Heart right ventricle (tissue), 16 donors: ENCODE data around the gene CHST11. TPM values are rescaled to one million over a fixed set of nuclear protein-coding genes. Genes with fewer than 3 reads are reported as not detected.

ENCODE experiments used
- ATAC-seq, 8 donors: fragments of 200-7000 bp; cut with Tn5 transposase; one replicate each; pipeline ENCODE4 v1.9.1; 2020; ENCODE audit warnings: mild to moderate bottlenecking in 8 of 8, moderate library complexity in 8 of 8, moderate number of reproducible peaks in 1 of 8
- DNase-seq, 2 donors: peaks; one replicate each; pipeline ENCODE4 v3.0.0-alpha.2; 2020
- H3K27ac ChIP-seq, 10 donors: fragments of 200-600 bp; sonication (generic) in 2 of 10; one replicate each; pipeline versions ENCODE4 v1.5.0 to v1.8.0; 2020 to 2022; ENCODE audit warnings: mild to moderate bottlenecking in 3 of 10
- H3K27me3 ChIP-seq, 7 donors: fragments of 200-600 bp; one replicate each; pipeline ENCODE4 v1.8.0; 2021 to 2022; ENCODE audit warnings: mild to moderate bottlenecking in 2 of 7
- H3K36me3 ChIP-seq, 9 donors: fragments of 200-600 bp; sonication (generic) in 1 of 9; one replicate each; pipeline versions ENCODE4 v1.5.0 to v1.8.0; 2020 to 2022; ENCODE audit warnings: mild to moderate bottlenecking in 2 of 9
- H3K4me1 ChIP-seq, 9 donors: fragments of 200-600 bp; sonication (generic) in 1 of 9; one replicate each; pipeline versions ENCODE4 v1.5.0 to v1.8.0; 2020 to 2022; ENCODE audit warnings: mild to moderate bottlenecking in 4 of 9
- H3K4me3 ChIP-seq, 10 donors: fragments of 200-600 bp; sonication (generic) in 2 of 10; one replicate each; pipeline versions ENCODE4 v1.5.0 to v1.8.0; 2020 to 2022; ENCODE audit warnings: mild to moderate bottlenecking in 7 of 10, moderate library complexity in 2 of 10
- H3K9me3 ChIP-seq, 11 donors: fragments of 200-600 bp in 10 of 11; sonication (generic) in 2 of 11; one replicate each; pipeline versions ENCODE4 v1.5.0 to v1.8.0; 2013 to 2022; ENCODE audit warnings: mild to moderate bottlenecking in 2 of 11, control low read depth in 1 of 11, moderate library complexity in 1 of 11
- CTCF ChIP-seq, 9 donors: fragments of 200-600 bp; sonication (generic) in 2 of 9; IDR thresholded peaks; one replicate each; pipeline versions ENCODE4 v1.5.0 to v1.8.0; 2021 to 2022; ENCODE audit warnings: antibody characterized with exemption in 9 of 9, mild to moderate bottlenecking in 5 of 9, moderate library complexity in 1 of 9
- WGBS, 2 donors: extraction: QIAGEN DNeasy Blood & Tissue Kit; methylation state at CpG; one replicate each; pipeline ENCODE4 v1.1.7; 2013; ENCODE audit warnings: inconsistent platforms in 1 of 2; 5-methylcytosine and 5-hydroxymethylcytosine counted together
- intact Hi-C, 10 donors: fragments of 100-400 bp; cut with DNase I; formaldehyde crosslinking; loops; one replicate each; pipeline versions ENCODE4 v1.11.1 to v1.14.2; 2022
- polyA plus RNA-seq, 2 donors: library from polyadenylated mRNA; stranded (reverse); fragments of 200-250 nt; gene quantifications; one replicate each; pipeline ENCODE4 v1.2.3, GENCODE V29; 2013
- total RNA-seq, 10 donors: library from RNA; stranded (reverse); fragmentation: NEBNext Ultra II Directional in 3 of 10; extraction: Animal tissue kit (Norgen Biotek cat#: 25700) in 3 of 10; gene quantifications; one replicate each; pipeline versions ENCODE4 v1.2.1 to v1.2.4, GENCODE V29; 2021 to 2023
- donor health status: Arrhythmogenic right ventricular cardiomyopathy.
- donor health status: ischemic (EF 13 %, LVEDD 7.1; RV severe dilation, severe dysfunction).
- donor health status: healthy with polysubstance abuse.
- donor health status: DM: no; HTN: yes; CAD: no.
- donor health status: DM: no; HTN: no; CAD: no.
- donor health status: ischemic (EF 25% LVEDD 6.9; RV normal size, moderate dysfunction).
- donor health status: ischemic (EF 25% LVEDD 5.7; RV mildly dilated, moderate dysfunction).
- donor health status: healthy.
- donor health status: DM: yes; HTN: yes; CAD: no.
- donor health status: Ischemic cardiomyopathy.
- donor health status: ischemic (EF 35%, LVEDD 5.7; RV mildly dilated, moderate dysfunction).
- donor health status: nonischemic (EF 11% LVEDD 7.7; RV severe dilation, severe dysfunction).
- donor health status: DM: yes; HTN: yes; CAD: no.
- donor health status: PGD.
- donor health status: ischemic (EF 29% LVEDD 5.4; RV normal size, mild dysfunction).
- donor health status: nonischemic (EF 23%, LVEDD 6.1; RV moderate dilation, normal function).

Gene CHST11
- total and polyA plus RNA-seq, 12 donors = 1.1 to 12.7 (median 4.3) TPM

- Histone ChIP-seq H3K4me1 (peaks cover 0 to 3% (median 0%) of the 10 kb centered on the region in 9 donors), H3K27ac (no peak overlapping the region), H3K9me3 (no peaks in the 10 kb centered on the region), H3K4me3 (no peak overlapping the region), H3K36me3 (no peaks in the 10 kb centered on the region), H3K27me3 (no peaks in the 10 kb centered on the region)
- no peak for ATAC-seq
- intact Hi-C loops = no loop called here
- DNase-seq = no peak
- WGBS, 2 donors = 86 to 89% methylated on average over 13 of the region's 13 CpGs
- TF ChIP-seq CTCF (IDR thresholded peaks at IDR 0.05) = no peak
Measured at GRCh38 chr12:104657726-104658484, 201.2 kb downstream of the CHST11 start.

GRCh38 chr12:104659058-104659457 is 202.3 kb downstream of the CHST11 start:
- no peaks in the 10 kb centered on the region for H3K36me3 ChIP-seq
- H3K4me3 ChIP-seq = no peak overlapping the region
- no peak overlapping the region for H3K27ac ChIP-seq
- no peak for ATAC-seq
- intact Hi-C loops = no loop called here
- H3K4me1 ChIP-seq = peaks cover 0 to 4% (median 0%) of the 10 kb centered on the region in 9 donors
- no peak for DNase-seq
- no peaks in the 10 kb centered on the region for H3K27me3 ChIP-seq
- 94 to 96% methylated on average over 5 of the region's 5 CpGs for WGBS, 2 donors
- H3K9me3 ChIP-seq = no peaks in the 10 kb centered on the region
- no peak for TF ChIP-seq CTCF (IDR thresholded peaks at IDR 0.05)

- intact Hi-C loops = loop anchor here in 1 of 10 donors (10.0 kb wide), 1 partner anchor 277 kb away; no protein-coding TSS in a partner anchor
- DNase-seq = no peak
- H3K27me3 ChIP-seq = no peaks in the 10 kb centered on the region
- H3K4me1 ChIP-seq = peaks cover 0 to 17% (median under 1%) of the 10 kb centered on the region in 9 donors
- ATAC-seq = no peak
- H3K36me3 ChIP-seq = no peaks in the 10 kb centered on the region
- no peak overlapping the region for H3K4me3 ChIP-seq
- TF ChIP-seq CTCF (IDR thresholded peaks at IDR 0.05) = no peak
- no peaks in the 10 kb centered on the region for H3K9me3 ChIP-seq
- no peak overlapping the region for H3K27ac ChIP-seq
- WGBS, 2 donors = 78 to 85% methylated on average over 6 of the region's 6 CpGs
Measured at GRCh38 chr12:104662203-104662602, 205.5 kb downstream of the CHST11 start.

GRCh38 chr12:104662908-104663307 is 206.2 kb downstream of the CHST11 start:
- Histone ChIP-seq H3K4me1 (peaks cover 0 to 24% (median 7%) of the 10 kb centered on the region in 9 donors), H3K9me3 (no peaks in the 10 kb centered on the region), H3K36me3 (no peaks in the 10 kb centered on the region), H3K27ac (no peak overlapping the region), H3K4me3 (no peak overlapping the region), H3K27me3 (no peaks in the 10 kb centered on the region)
- no peak for DNase-seq
- WGBS, 2 donors = 93 to 95% methylated on average over 9 of the region's 9 CpGs
- no peak for ATAC-seq
- intact Hi-C loops = loop anchor here in 1 of 10 donors (10.0 kb wide), 1 partner anchor 278 kb away; no protein-coding TSS in a partner anchor
- no peak for TF ChIP-seq CTCF (IDR thresholded peaks at IDR 0.05)
